Esophagus squamous epithelium (tissue), 5 donors: ENCODE results near the gene TMEM184B. TPM values are rescaled to one million over a fixed set of nuclear protein-coding genes. Genes with fewer than 3 reads are reported as not detected.

Experiments
- DNase-seq: peaks from one replicate; lab custom pipeline; 2025; lab: John Stamatoyannopoulos, UW
- H3K27ac ChIP-seq, 4 donors: fragments of 200-600 bp; sonication (generic); one replicate each; pipeline ENCODE4 v1.5.1; 2016 to 2019; ENCODE audit warnings: mild to moderate bottlenecking in 1 of 4
- H3K27me3 ChIP-seq, 4 donors: fragments of 200-600 bp; sonication (generic); 1 replicate in 3 of 4; 2 replicates in 1 of 4; pipeline versions ENCODE4 v1.5.1 to v1.6.0; 2017 to 2021; ENCODE audit warnings: antibody characterized with exemption in 1 of 4
- H3K36me3 ChIP-seq, 3 donors: fragments of 200-600 bp; sonication (generic); one replicate each; pipeline ENCODE4 v1.5.1; 2016 to 2019
- H3K4me1 ChIP-seq, 3 donors: fragments of 200-600 bp; sonication (generic); one replicate each; pipeline ENCODE4 v1.5.1; 2017 to 2019
- H3K4me3 ChIP-seq, 4 donors: fragments of 200-600 bp; sonication (generic); 1 replicate in 3 of 4; 2 replicates in 1 of 4; pipeline ENCODE4 v1.5.1; 2016 to 2019; ENCODE audit warnings: mild to moderate bottlenecking in 2 of 4, moderate library complexity in 1 of 4
- H3K9me3 ChIP-seq, 3 donors: fragments of 200-600 bp; sonication (generic); one replicate each; pipeline ENCODE4 v1.5.1; 2016 to 2019
- POLR2A ChIP-seq, 4 donors: fragments of 450-650 bp; IDR thresholded peaks; one replicate each; pipeline ENCODE4 v1.6.1; 2017; ENCODE audit warnings: antibody characterized with exemption in 4 of 4, mild to moderate bottlenecking in 4 of 4, moderate library complexity in 3 of 4
- WGBS, 2 donors: methylation state at CpG; one replicate each; pipeline ENCODE4 v1.1.5; 2018; 5-methylcytosine and 5-hydroxymethylcytosine counted together
- intact Hi-C: fragments of 100-400 bp; cut with DNase I; formaldehyde crosslinking; loops from one replicate; pipeline ENCODE4 v1.15.0; 2022
- total RNA-seq, 4 donors: library from RNA; depleted of rRNA; stranded (reverse); fragments of >200 nt; gene quantifications; one replicate each; pipeline ENCODE4 v1.1.0, GENCODE V29; 2016
- TF ChIP-seq, protein P1 (sequence below), 6 experiments: fragments of 450-650 bp in 4 of 6; fragments of 200-600 bp in 2 of 6; sonication (generic) in 2 of 6; IDR thresholded peaks; one replicate each; pipeline ENCODE4 v1.5.1; 2016 to 2019; ENCODE audit warnings: antibody characterized with exemption in 6 of 6, mild to moderate bottlenecking in 4 of 6, moderate library complexity in 4 of 6
- donor health status: DM: yes; HTN: yes; CAD: no.

Gene TMEM184B
- total RNA-seq, 4 donors from 2014 or later, result 22.5 to 55.1 (median 28.3) TPM

DNA sequence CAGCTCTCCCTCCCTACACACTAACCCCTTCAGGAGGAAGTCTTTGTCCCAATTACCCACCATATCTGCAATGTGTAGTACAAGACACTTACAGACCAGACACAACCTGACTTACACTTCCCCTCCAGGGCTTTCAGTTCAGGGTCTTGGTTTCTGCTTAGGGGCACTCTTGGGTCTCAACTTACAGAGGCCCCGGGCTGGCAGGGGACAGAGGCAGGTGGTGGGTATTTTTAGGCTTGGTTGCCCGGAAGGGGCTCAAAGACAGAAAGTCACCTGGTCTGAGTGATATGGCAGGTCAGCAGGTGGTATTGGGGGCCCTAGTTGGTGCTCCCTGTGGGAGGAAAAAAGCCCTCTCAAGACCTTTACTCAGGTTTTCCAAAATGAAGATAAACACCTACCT lies 3.4 kb upstream of the TMEM184B start:
- WGBS, 2 donors, result 55 to 59% methylated on average over 2 of the region's 2 CpGs
- intact Hi-C loops, result no loop called here
- no peaks in the 10 kb centered on the region for H3K36me3 ChIP-seq
- DNase-seq, result no peak
- H3K27me3 ChIP-seq, result no peaks in the 10 kb centered on the region
- no peaks in the 10 kb centered on the region for H3K9me3 ChIP-seq
- peaks cover 11 to 32% (median 14%) of the 10 kb centered on the region in 3 donors for H3K4me1 ChIP-seq
- H3K27ac ChIP-seq, result peak overlapping the region in 1 of 4 donors; percentile 10
- H3K4me3 ChIP-seq, result no peak overlapping the region
- TF ChIP-seq, protein P1, sequence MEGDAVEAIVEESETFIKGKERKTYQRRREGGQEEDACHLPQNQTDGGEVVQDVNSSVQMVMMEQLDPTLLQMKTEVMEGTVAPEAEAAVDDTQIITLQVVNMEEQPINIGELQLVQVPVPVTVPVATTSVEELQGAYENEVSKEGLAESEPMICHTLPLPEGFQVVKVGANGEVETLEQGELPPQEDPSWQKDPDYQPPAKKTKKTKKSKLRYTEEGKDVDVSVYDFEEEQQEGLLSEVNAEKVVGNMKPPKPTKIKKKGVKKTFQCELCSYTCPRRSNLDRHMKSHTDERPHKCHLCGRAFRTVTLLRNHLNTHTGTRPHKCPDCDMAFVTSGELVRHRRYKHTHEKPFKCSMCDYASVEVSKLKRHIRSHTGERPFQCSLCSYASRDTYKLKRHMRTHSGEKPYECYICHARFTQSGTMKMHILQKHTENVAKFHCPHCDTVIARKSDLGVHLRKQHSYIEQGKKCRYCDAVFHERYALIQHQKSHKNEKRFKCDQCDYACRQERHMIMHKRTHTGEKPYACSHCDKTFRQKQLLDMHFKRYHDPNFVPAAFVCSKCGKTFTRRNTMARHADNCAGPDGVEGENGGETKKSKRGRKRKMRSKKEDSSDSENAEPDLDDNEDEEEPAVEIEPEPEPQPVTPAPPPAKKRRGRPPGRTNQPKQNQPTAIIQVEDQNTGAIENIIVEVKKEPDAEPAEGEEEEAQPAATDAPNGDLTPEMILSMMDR (IDR thresholded peaks at IDR 0.05), result no peak
- no peak for TF ChIP-seq POLR2A (IDR thresholded peaks at IDR 0.05)

DNA sequence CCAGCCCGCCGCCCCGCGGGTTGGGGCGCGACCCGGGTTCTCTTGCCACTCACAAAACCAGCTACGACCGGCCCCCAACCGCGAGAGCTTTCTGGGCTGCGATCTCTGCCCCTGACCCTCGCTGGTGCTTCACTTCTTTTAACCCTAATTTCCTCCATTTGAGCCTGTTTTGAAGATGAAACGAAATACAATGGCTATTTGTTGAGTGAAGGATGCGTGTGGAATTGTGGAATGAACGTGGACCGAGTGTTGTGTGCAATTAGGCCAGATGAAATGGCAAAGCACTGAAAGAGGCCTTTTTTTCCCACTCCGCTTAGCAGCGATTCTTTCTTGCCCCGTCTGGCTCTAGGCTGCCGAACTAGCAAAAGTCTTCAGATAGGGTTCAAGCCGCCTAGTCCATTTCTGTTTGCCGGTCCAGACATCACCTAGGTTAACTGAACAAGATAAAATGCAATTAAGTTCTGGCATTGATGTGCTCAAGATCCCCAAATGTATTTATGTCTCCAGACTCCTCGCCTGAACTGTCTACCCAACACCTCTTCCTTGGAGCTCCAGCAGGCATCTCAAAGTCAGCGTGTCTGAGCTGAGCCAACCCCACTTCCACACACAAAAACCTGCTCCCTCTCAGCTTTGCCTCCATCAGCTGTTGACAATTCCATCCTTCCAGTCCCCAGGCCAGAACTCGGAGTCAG lies 471 bp upstream of the TMEM184B start:
- Histone ChIP-seq H3K4me3 (peak overlapping the region; percentile 92 to 100 (median 98)), H3K27ac (peak overlapping the region; percentile 94 to 96 (median 95)), H3K9me3 (no peaks in the 10 kb centered on the region), H3K27me3 (no peaks in the 10 kb centered on the region), H3K4me1 (peaks cover 13 to 61% (median 33%) of the 10 kb centered on the region in 3 donors), H3K36me3 (no peaks in the 10 kb centered on the region)
- DNase-seq, result no peak
- WGBS, 2 donors, result 21 to 29% methylated on average over 15 to 20 of the region's 26 CpGs
- intact Hi-C loops, result no loop called here
- no peak for TF ChIP-seq POLR2A (IDR thresholded peaks at IDR 0.05)
- TF ChIP-seq, protein P1 (IDR thresholded peaks at IDR 0.05), result no peak

- 0 to 7% methylated on average over 3 to 4 of the region's 7 CpGs for WGBS, 2 donors
- no peak for TF ChIP-seq POLR2A (IDR thresholded peaks at IDR 0.05)
- TF ChIP-seq, protein P1 (IDR thresholded peaks at IDR 0.05), result no peak
- Histone ChIP-seq H3K4me1 (peaks cover 13 to 72% (median 33%) of the 10 kb centered on the region in 3 donors), H3K27me3 (no peaks in the 10 kb centered on the region), H3K9me3 (no peaks in the 10 kb centered on the region), H3K27ac (peak overlapping the region; percentile 94 to 96 (median 95)), H3K36me3 (no peaks in the 10 kb centered on the region), H3K4me3 (peak overlapping the region; percentile 92 to 100 (median 98))
- no peak for DNase-seq
- intact Hi-C loops, result no loop called here
These were observed 860 bp downstream of the TMEM184B start for GRCh38 chr22:38271927-38272372.

DNA sequence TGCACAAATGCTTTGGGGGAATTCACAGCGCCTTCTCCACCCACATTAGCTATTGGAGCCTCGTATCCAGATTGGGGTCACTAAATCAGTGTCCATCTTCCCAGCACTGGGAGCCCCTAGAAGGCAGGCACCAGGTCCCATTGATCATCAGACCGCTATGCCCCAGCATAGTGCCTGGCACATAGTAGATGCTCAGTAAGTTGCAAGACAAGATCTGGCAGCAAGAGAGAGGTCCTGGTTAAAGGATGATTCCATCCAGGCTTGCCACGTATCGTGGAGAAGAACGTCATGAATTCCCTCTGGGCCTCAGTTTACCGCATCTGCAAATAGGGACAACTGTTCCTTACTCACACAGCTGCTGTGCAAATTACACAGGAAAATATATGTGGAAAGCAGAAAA lies 1.7 kb downstream of the TMEM184B start:
- Histone ChIP-seq H3K27ac (peak overlapping the region; percentile 28 to 95 (median 66)), H3K4me3 (peak overlapping the region in 2 of 4 donors; percentile 99 to 100), H3K4me1 (peaks cover 16 to 80% (median 38%) of the 10 kb centered on the region in 3 donors), H3K9me3 (no peaks in the 10 kb centered on the region), H3K27me3 (no peaks in the 10 kb centered on the region), H3K36me3 (no peaks in the 10 kb centered on the region)
- WGBS, 2 donors, result 73 to 77% methylated on average over 7 of the region's 7 CpGs
- intact Hi-C loops, result no loop called here
- TF ChIP-seq, protein P1 (IDR thresholded peaks at IDR 0.05), result no peak
- no peak for TF ChIP-seq POLR2A (IDR thresholded peaks at IDR 0.05)
- DNase-seq, result no peak
